Osteocyte (in vitro differentiated cells): ENCODE data around the gene TSHZ2. TPM values are rescaled to one million over a fixed set of nuclear protein-coding genes. Genes with fewer than 3 reads are reported as not detected.

Experiments
- DNase-seq: peaks from one replicate; pipeline ENCODE4 v3.0.0; 2021; ENCODE audit warnings: mixed read lengths; ENCODE audit not compliant: unreplicated experiment; ENCODE audit errors: extremely low spot score
- H3K27ac Mint-ChIP-seq: one replicate; pipeline ENCODE4 v1.8.0; 2021; ENCODE audit warnings: mild to moderate bottlenecking, mixed read lengths; ENCODE audit not compliant: unreplicated experiment
- H3K27me3 Mint-ChIP-seq: one replicate; pipeline ENCODE4 v1.8.0; 2021; ENCODE audit warnings: mixed read lengths; ENCODE audit not compliant: unreplicated experiment
- H3K36me3 Mint-ChIP-seq: one replicate; pipeline ENCODE4 v1.8.0; 2021; ENCODE audit warnings: mixed read lengths; ENCODE audit not compliant: unreplicated experiment
- H3K4me1 Mint-ChIP-seq: one replicate; pipeline ENCODE4 v1.8.0; 2021; ENCODE audit warnings: mixed read lengths; ENCODE audit not compliant: unreplicated experiment
- H3K4me3 Mint-ChIP-seq: one replicate; pipeline ENCODE4 v1.8.0; 2021; ENCODE audit warnings: mild to moderate bottlenecking, moderate library complexity, mixed read lengths; ENCODE audit not compliant: unreplicated experiment
- H3K9me3 Mint-ChIP-seq: one replicate; pipeline ENCODE4 v1.8.0; 2021; ENCODE audit warnings: mixed read lengths; ENCODE audit not compliant: unreplicated experiment
- CTCF ChIP-seq: fragments of 200-600 bp; sonication (generic); IDR thresholded peaks from 2 replicates; pipeline ENCODE4 v1.5.0; 2021; ENCODE audit warnings: antibody characterized with exemption, mild to moderate bottlenecking, moderate library complexity
- total RNA-seq: library from RNA; stranded (reverse); gene quantifications from 2 replicates; pipeline ENCODE4 v1.2.1, GENCODE V29; 2021

The TSHZ2 gene
- total RNA-seq, 1 donor from 2014 or later = not detected

GRCh38 chr20:53439046-53439445, 466.9 kb downstream of the TSHZ2 start:
- Mint-ChIP-seq H3K9me3 (no peaks in the 10 kb centered on the region), H3K4me3 (no peak overlapping the region), H3K4me1 (no peaks in the 10 kb centered on the region)

GRCh38 chr20:53439616-53440015, 467.5 kb downstream of the TSHZ2 start:
- H3K4me3 Mint-ChIP-seq = no peak overlapping the region
- DNase-seq = no peak
- no peaks in the 10 kb centered on the region for H3K4me1 Mint-ChIP-seq
- no peaks in the 10 kb centered on the region for H3K9me3 Mint-ChIP-seq
- H3K27ac Mint-ChIP-seq = no peak overlapping the region
- no peaks in the 10 kb centered on the region for H3K36me3 Mint-ChIP-seq
- no peaks in the 10 kb centered on the region for H3K27me3 Mint-ChIP-seq
- no peak for TF ChIP-seq CTCF

More at GRCh38 chr20:53439046-53439445, 466.9 kb downstream of the TSHZ2 start:
- no peaks in the 10 kb centered on the region for H3K36me3 Mint-ChIP-seq
- no peaks in the 10 kb centered on the region for H3K27me3 Mint-ChIP-seq
- TF ChIP-seq CTCF = no peak
- H3K27ac Mint-ChIP-seq = no peak overlapping the region
- no peak for DNase-seq

- no peak for TF ChIP-seq CTCF
- peak; percentile 54 for DNase-seq
- Mint-ChIP-seq H3K4me1 (no peaks in the 10 kb centered on the region), H3K27ac (no peak overlapping the region), H3K4me3 (no peak overlapping the region), H3K9me3 (peaks cover 20% of the 10 kb centered on the region), H3K36me3 (no peaks in the 10 kb centered on the region), H3K27me3 (no peaks in the 10 kb centered on the region)
Measured at GRCh38 chr20:53444401-53445149, 472.4 kb downstream of the TSHZ2 start.

GRCh38 chr20:53445321-53445731, 473.2 kb downstream of the TSHZ2 start:
- Mint-ChIP-seq H3K9me3 (peaks cover 23% of the 10 kb centered on the region), H3K4me3 (no peak overlapping the region), H3K27ac (no peak overlapping the region), H3K4me1 (no peaks in the 10 kb centered on the region), H3K36me3 (no peaks in the 10 kb centered on the region), H3K27me3 (no peaks in the 10 kb centered on the region)
- TF ChIP-seq CTCF = no peak
- DNase-seq = no peak

DNA sequence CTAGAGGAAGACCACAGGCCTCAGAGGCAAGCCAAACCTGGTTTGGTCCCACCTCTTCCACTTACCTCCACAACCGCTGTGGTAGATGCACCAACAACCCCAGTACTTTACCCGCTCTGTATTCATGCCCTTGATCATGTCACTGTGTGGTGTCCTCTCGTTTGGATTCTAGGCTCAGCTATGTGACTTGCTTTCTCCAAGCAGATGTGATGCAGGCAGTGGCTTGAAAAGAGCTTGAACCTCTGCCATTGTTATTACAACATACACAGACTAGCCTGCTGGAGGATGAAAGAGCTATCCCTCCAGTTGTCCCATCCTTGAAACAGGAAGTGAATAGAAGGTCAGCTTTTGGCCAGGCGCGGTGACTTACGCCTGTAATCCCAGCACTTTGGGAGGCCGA, 473.8 kb downstream of the TSHZ2 start:
- peak; percentile 65 for DNase-seq
- Mint-ChIP-seq H3K4me1 (no peaks in the 10 kb centered on the region), H3K4me3 (no peak overlapping the region), H3K27ac (no peak overlapping the region), H3K36me3 (no peaks in the 10 kb centered on the region), H3K9me3 (peaks cover 23% of the 10 kb centered on the region), H3K27me3 (no peaks in the 10 kb centered on the region)
- TF ChIP-seq CTCF = no peak
